HG03095 (cell line): ENCODE measurements around the gene ABHD14A.
"Not testable (repeated sequence)": the region's sequence is repeated elsewhere in the genome, so short reads cannot be mapped to it uniquely, and the experiment has no call there.

Experiments used
- ATAC-seq: cut with Tn5 transposase; IDR thresholded peaks from one replicate; pipeline ENCODE4 v1.9.1; 2021; ENCODE audit warnings: moderate library complexity; ENCODE audit not compliant: unreplicated experiment

The ABHD14A gene

DNA sequence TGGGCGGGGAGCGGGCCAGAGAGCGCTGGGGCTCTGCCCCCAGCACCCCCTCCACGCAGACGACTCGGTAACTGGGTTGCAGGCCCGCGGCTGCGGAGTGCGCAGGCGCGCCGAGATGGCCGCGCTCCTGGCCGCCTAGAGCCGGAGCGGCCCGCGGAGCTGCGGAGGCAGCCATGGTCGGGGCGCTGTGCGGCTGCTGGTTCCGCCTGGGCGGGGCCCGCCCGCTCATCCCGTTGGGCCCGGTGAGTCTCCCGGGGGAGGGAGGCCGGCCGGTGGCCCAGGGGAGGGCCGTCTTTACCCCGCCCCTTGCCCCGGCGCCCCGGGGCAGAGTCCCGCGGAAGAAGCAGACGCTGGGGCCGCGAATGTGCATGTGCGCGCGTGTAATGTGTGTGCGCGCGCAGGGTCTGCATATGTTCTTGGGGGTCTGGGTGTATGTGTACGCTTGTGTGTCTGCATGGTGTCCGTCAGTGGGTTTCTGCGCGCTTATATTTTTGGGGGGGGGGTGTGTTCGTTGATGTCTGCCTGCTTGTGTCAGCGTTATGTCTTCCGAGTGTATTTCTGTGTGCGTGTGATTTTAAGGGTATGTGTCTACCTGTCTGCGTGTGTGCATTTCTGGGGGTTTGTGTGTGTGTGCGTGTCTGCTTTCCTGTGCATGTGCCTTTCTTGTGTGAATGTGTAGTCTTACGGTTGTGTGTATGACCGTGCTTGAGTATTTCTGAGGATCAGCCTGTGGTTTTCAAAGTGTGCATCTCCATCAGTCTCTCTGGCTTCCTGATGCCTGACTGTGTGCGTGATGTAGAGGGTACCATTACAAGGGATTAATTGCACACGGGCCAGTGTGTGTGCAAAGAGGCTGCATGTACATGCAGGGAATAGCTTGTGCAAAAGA, at the start of gene ABHD14A:
Gene ABHD14A, plus strand, starts transcription at position 102 of the 889 bp plus-strand sequence. Its CDS starts 72 bp downstream, at position 174.
- ATAC-seq = peak; percentile 49

DNA sequence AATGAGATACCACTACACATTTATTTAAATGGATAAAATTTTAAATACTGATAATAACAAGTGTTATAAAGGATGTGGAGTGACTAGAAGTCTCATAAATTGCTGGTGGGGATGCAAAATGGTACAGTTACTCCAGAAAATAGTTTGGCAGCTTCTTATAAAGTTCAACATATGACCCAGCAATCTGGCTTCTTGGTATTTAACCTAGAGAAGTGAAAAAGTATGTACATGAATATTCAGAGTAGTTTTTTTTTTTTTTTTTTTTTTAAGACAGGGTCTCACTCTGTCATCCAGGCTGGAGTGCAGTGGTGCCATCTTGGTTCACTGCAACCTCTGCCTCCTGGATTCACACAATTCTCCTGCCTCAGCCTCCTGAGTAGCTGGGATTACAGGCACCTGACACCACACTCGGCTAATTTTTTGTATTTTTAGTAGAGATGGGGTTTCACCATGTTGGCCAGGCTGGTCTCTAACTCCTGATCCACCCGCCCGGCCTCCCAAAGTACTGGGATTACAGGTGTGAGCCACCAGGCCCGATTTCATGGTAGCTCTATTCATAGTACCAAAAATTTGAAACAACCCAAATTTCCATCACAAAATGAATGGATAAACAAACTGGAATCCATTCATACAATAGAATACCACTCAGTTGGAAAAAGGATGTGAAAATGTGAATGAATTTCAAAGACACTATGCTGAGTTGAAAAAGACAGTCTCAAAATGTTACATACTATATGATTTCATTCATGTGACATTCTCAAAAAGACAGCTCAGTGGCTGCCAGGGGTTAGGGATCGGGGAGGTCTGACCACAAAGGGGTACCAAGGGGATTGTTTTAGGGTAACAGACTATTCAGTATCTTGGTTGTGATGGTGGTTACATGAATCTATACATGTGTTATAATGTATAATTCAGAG, 47.5 kb upstream of the ABHD14A start:
- no peak for ATAC-seq

DNA sequence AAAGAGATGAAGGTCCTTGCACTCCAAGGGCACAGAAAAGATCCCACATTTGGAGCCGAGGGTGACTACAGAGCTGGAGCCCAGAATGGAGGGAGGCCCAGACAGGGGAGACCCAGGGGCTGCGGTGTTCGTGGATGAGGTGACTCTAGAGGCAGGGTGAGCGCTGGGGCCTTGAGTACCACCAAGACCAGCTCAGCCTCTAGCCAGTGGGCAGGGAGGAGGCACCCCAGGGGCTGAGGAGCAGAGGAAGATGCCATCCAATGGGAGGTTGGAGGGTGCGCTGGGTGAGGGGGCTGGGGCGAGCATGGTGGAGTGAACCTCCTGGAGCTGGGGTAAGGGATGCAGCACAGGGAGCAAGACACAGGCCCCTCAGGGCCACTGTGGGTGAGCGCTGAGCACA, 46.4 kb upstream of the ABHD14A start:
- no peak for ATAC-seq

DNA sequence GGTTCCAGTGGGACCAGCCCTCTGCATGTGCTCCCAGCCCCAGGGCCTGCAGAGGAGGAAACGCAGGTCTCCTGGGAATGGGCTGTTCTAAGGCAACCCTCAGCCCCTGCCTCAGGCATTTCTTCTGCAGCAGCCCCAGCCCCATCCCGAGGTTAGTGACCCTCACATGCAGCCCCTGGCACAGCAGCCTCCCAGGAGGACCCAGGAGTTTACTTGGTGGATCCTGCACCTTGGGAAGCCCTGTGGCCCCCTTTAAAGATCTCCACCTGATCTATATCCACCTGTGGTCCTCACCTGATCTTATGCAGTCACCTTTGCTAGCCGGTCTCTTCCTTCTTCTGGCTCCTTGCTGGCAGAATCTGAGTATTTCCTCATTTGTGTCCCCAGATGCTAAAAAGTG, 45.9 kb upstream of the ABHD14A start:
- ATAC-seq = not testable (repeated sequence)

DNA sequence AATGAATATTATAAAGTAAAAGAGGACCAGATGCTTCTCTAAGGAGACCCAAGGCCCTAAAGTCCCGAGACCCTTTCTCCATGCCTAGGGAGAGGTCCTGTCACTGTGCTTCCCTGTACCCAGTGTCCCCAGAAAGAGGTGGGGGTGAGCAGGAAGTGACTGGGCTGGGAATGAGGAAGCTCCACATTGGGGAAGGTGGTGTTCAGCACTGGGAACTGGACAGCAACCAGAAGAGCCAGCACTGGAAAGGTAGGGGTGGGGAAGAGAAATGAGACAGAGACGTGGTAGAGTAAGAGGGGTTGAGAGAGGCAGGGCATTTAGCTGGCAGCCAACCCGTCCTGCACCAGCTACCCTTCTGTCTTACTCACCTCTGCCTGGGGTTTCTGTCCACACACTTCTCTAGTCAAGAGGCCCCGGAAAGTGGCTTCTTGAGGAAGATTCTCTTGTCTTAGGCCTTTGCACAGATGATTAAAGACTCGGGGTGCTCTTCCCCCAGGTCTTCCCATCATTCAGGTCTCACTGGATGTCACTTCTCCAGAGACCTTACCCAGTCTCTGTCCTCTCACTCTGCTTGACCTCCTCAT, 45.4 kb upstream of the ABHD14A start:
- no peak for ATAC-seq

DNA sequence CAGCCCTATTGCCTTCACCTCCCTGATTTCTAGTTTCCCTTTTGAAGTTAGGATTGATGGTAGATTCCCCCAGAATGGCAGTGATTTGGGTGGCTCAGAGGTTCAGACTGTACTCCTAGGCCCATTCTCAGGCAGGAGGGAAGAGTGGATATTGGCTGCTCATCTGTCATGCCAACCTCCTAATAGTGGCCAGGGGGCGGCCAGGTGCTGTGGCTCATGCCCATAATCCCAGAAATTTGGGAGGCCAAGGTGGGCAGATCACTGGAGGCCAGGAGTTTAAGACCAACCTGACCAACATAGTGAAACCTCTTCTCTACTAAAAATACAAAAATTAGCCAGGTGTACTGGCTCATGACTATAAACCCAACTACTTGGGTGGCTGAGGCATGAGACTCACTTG, 44.4 kb upstream of the ABHD14A start:
- no peak for ATAC-seq

DNA sequence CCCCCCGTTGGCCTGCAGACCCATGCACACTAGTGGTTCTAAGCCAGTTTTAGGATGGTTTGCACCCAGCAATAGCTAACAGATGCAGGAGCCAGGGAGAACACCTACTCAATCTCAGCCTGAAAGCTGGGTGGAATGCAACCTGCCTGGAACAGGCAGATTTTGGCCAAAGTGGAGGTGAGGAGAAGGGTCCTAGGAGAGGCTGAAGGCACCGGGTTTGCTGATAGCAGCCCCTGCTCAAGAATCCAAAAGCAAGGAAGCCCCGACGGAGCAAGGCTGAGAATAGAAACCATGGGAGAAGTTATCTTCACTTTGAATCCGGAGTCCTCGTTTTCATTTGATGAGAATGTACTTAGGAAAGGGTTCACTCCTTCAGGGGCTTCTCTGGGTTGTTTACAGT, 43.1 kb upstream of the ABHD14A start:
- ATAC-seq = no peak

DNA sequence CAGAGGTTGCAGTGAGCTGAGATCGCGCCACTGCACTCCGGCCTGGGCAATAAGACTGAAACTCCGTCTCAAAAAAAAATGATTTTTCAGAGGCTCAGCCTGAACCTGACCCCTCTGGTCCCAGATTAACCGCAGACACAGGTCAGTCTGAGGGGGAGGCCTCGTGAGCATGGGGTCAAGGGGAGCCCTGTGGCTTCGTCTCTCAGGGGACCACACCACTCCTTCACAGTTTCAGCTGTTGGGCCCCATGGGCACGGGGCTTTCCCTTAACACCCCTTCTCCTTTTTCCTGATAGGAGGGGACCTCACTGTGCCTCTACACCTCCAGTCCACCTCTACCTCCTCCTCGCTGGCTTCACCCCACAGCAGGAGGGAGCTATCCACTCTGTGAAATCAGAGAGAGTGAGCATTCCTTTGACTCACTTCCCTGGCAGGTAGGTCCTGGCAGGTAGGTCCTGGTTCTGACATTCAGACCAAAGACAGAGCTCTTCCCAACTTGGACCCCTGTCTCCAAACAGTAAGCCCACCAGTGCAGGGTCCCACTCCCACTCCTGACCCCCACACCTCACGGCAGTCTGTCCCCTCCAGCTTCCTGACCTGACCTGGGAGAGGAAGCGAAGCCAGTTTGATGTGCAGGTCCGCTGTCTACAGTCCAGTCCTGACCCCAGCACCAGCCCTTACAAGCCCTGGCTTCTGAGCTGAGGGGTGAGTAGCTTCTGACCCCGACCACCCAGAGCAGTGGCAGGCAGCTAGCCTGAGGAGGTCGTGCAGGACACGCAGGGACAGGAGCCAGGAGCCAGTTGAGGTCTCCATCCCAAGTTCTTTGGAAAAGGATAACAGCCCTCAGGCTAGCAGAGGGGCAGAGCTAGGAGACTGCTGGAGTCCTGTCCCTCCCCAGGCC, 42.1 kb upstream of the ABHD14A start:
- ATAC-seq = no peak

DNA sequence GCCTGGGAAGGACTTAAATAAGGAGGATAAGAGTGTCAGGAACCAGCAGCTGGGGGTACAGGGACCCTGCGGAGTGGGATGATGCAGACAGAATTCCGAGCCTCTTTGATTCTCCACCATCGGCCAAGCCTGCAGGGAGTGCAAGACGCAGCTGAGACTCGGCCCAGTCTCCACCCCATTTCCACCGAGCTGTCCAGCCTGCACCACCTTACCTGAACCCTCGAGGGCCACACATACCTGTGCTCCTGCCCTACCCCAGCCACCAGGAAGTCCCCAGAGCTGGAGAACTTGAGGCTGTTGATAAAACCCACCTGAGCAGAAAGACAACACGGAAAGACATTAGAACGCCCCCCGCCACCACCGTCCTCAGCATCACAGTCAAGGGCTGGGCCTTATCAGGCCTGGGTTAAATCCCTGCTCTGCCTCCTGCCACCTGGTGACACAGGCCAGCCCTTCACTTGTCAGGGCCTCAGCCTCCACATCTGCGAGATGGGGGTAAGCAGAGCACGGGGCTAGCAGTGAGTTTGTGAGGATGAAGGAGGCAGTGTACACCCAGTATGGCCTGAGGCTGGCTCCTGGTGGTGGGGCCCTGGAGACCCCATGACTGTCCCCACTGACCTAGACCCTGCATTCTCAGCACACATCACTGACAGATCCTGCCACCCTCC, 41.3 kb upstream of the ABHD14A start:
- ATAC-seq = no peak

DNA sequence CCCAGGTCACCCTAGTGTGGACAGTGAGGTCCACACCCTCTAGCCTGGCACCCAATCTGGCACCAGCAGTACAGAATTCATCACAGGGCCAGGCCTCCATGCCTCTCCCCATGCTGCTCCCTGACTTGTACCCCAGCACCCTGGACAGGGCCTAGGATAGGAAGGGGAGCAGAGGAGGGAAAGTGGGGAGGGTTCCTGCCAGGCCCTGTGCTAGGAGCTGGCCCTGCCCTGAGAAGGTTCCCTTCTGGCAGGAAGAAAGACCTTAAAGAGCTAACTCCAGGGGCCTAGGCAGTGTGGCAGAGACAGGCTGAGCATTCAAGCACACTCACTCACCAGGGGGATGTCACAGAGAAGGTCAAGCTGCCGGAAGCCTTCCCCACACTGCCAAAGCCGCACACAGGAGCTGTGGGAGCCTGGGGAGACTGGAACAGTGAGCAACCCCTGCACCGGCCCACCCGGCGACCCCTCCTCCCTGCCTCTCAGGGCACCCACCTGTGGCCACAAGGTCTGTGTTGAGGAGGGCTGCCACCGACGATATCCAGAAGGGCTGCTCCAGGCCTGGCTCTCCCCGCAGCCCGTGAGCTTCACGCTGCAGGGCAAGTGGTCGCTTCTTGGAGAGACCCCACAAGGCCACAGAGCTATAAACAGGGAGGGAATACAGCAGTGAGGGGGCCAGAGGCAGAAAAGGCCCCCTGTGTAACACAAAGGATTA, 40.6 kb upstream of the ABHD14A start:
- no peak for ATAC-seq

DNA sequence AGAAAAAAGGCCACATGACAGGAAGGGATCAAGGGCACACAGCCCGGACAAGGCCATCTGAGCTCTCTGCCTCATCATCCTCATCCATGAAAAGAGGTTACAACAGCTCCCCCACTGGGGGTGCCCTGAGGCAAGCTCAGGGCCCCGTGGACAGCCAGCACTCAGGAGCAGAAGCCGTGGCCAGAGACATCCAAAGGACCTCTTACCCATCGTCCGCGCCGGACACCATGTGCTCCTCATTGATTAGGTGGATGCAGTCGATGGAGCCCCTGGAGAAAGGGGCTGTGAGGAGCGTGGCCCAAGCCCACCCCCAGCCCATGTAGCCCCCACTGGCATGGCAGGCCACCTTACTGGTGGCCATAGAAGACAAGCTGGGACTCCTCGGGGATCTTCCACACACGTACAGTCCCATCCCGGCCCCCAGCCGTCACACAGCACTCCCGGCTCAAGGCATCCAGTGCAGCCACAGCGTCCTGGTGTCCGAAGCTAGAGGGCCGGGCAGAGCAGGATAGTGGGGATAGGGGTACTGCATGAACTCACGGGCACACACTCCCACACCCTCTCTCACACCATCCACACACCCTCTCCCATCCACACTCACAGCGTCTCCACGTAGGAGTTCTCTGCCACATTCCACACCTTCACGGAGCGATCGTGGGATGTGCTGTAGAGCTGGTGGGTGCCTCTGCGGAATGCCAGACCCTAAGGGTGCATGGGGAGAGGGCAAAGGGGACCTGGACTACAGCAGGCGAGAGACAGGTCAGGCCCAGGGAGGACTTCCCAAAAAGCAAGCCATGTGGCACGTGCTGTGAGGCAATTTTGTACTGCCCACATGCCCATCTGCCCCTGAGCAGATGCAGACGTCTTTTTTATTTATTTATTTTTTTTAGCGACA, 39.6 kb upstream of the ABHD14A start:
- no peak for ATAC-seq

DNA sequence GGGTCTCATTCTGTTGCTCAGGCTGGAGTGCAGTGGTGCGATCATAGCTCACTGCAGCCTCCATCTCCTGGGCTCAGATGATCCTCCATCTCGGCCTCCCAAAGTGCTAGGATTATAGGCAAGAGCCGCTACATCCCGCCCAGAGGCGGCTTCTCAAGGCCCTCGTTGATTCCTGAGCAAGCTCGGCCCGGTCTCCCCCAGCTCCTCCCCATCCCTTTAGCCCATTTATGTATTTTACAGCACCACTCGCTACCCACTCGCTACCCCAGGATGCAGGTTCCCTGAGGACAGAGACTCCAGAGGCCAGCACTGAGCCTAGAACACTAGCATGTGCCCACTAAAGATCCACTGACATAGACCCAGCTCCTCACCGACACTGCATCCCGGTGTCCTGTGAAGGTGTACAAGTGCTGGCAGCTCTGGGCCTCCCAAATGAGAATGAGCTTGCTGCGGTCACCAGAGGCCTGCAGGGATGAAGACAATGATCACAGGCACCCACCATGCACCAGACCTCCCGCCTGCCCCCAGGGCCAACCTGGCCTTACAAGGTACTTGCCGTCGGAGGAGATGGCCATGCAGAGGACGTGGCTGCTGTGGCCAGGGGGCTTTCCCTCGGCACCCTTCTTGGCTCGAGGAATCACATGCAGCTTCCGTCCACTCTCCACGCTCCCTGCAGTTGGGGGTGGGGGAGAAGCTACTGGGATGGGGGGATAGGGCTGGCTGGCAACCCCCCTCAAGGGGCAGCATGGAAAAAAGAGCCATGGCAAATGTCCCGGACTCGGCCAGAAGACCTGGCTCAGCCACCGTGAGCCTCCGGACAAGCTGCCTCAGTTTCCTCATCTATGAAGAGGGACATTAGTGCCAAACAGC, 38.7 kb upstream of the ABHD14A start:
- ATAC-seq = no peak

DNA sequence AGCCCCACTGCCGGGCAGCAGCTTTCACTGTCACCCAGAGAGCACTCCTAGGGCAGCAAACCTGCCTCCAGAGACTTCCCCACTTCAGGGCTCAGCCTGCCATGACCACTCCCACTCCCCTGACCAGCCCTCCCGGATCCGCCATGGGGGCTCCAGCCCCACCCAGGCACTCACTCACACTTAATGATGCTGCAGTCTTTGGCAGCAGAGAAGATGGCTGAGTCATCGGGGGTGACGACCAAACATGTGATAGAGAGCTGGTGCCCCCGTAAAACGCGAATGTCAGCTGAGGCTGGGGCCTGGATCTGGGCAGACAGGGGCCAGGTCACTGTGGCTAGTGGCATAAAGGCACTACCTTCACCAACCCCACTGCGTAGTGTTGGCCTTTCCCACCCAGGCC, 37.9 kb upstream of the ABHD14A start:
- no peak for ATAC-seq

DNA sequence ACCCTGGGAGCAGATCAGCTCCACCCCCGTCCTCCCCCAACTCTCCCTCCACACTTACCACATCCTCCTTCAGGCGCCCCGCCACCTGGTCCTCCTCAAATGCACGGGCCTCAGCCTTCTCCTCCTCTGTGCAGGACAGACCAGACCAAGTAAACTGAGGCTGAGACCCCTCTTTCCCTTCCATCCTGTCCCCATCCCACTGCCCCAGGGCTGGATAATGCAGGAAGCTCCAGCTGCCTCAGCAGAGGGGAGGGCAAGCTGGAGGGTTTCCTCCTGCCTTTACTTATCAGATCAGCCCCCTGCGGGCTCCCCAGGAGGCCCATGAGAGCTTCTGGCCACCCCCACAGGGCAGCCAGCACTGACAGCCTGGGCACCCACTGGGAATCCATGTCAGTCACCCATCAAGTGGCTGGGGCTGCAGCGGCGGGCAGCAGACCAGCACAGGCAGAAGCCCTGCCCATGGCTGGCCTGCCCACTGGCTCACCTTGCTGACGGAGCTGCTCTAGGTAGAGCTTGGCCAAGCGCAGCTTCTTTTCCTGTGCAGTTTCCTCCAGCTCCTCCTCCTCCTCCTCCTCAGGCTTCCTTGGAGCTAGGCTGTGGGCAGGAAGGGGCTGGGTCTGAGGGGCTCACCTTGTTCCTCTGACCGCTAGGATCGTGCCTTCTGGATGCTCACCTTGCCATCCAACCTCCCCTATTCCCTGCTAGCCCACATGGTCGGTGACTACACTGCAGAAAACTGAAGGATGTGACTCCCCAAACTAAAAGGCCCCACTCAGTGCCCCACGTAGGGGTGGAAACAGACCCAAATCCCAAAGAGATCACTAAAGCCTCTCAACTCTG, 37.0 kb upstream of the ABHD14A start:
- ATAC-seq = no peak

DNA sequence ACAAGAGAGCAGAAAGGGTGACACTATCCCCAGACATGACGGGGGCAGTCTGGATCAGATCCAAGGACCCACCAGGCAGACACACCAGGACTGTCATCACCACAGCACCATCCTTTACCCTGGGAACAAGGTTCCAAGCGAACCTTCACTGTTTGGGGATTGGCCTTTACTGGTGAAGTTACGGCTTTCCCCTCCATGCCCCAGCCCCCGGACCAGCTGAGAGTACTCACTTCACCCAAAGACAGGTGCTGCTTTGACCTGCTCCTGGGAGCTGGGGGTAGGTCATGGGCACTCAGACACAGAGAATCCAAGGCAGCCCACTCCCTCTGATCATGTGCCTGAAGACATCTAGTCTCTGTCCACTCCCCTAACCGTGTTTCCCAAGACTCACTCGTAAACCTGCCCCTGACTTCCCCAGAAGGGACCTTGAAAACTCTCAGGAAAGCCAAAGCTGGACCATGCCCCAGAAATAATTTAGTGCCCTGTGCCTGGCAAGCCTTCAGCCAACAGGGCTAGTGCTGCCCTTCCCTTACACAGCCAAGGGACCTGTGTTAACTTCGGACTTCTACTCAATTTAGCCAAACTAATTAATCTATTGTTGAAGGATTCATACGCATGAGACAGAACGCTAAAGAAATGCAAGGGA, 36.0 kb upstream of the ABHD14A start:
- no peak for ATAC-seq
